ES-I3 (cell line): ENCODE measurements around the gene KCTD1.

Experiments used
- H3K36me3 ChIP-seq: 2 replicates; pipeline ENCODE4 v1.6.1; 2013; ENCODE audit warnings: mild to moderate bottlenecking, low read length, control low read depth, moderate library complexity; ENCODE audit not compliant: insufficient read depth
- H3K4me1 ChIP-seq: 2 replicates; pipeline ENCODE4 v1.6.1; 2013; ENCODE audit warnings: mild to moderate bottlenecking, control low read depth, low read length; ENCODE audit not compliant: insufficient read depth
- H3K9ac ChIP-seq: 2 replicates; pipeline ENCODE4 v1.6.1; 2013; ENCODE audit warnings: low read depth, mild to moderate bottlenecking, low read length, moderate library complexity
- H3K9me3 ChIP-seq: 2 replicates; pipeline ENCODE4 v1.6.1; 2013; ENCODE audit warnings: mild to moderate bottlenecking, low read length, moderate library complexity; ENCODE audit not compliant: control insufficient read depth, insufficient read depth

KCTD1 gene

DNA sequence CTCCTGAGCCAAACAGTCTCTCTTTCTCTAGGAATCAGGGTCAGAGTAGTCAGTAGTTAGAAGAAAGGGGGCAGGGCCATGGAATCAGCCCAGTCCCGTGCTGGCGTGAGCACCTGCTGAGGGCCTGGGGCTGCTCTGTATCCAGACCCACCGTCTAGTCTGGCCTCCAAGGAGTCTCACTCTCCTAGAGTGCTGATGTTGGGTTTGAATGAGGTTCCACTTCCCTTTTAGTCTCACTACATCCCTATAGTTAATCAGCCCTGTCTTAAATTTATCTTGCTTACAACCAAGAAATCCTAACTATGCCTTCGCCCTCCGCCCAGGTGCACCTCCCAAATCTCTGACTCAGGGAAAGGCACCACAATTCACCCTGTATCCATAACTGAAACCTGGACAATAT lies 13.4 kb upstream of the KCTD1 start:
- no peak overlapping the region for H3K9ac ChIP-seq
- H3K36me3 ChIP-seq: no peaks in the 10 kb centered on the region
- no peaks in the 10 kb centered on the region for H3K9me3 ChIP-seq
- no peaks in the 10 kb centered on the region; the same call in 1 of the 2 replicates for H3K4me1 ChIP-seq

DNA sequence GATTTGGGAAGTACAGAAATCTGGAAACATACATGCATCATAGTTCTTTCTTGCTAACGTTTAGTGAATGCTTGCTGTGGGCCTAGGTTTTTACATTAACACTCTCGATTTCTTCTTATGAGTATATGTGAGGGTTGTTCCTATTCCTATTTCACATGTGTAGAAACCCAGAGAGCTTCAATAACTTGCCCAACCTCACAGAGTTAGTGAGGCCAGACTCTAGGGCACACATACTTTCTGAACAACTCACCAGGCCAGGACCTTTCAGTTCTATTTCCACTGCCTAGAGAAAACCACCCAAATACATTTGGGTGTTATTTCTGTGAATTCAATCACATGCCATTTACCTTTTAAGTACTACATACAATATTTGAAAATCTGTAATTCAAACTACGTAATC lies 8.2 kb upstream of the KCTD1 start:
- Histone ChIP-seq H3K9ac (no peak overlapping the region), H3K9me3 (no peaks in the 10 kb centered on the region), H3K4me1 (no peaks in the 10 kb centered on the region), H3K36me3 (no peaks in the 10 kb centered on the region)

DNA sequence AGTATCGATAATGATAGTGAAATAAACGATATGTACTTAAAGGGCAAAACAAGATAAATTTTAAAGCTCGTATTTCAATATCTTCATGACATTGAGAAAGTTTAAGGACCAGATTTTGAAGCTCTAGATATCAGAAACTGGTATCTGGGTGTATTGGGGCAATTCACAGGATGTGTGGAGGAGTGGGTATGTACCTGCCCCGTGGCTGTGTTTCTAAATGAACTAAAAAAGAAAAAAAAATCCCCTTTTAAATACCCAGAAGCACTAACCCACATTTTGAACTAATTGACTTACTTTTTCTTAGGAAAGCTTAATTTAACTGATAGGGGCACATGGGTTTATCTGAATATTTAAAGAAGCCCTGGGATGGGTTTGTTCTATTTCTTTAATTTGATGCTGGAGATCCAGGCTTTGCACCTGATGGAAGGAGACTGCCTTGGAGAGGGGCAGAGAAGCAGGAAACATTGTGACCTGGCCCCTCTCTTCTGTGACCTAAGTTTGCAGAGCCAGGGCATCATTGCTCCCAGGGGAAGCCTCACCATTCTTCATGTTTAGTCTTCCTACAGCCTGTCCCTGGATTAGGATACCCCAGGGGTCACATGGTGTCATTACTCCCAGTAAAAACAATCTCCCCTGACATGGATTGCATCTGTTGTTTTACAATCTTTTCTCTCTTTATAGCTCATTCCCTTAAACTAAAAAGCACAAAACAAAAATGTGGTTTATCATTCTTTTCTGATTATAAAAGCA lies 7.6 kb upstream of the KCTD1 start:
- Histone ChIP-seq H3K4me1 (no peaks in the 10 kb centered on the region), H3K36me3 (no peaks in the 10 kb centered on the region), H3K9ac (no peak overlapping the region), H3K9me3 (no peaks in the 10 kb centered on the region)

DNA sequence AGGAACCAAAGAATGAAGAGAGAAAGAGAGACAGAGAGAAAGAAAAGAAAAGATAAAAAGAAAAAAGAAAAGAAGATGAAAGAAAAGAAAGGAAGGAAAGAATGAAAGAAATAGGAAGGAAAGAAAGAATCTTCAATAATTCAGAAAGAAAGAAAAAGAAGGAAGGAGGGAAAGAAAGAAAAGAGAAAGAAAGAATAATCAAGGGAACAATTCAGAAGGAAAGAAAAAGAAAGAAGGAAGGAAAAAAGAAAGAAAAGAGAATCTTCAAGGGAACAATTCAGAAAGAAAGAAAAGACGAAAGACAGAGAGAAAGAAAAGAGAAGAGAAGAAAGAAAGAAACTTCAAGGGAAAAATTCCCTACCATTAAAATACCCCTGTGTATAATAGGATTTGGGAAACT lies 5.6 kb upstream of the KCTD1 start:
- H3K36me3 ChIP-seq: no peaks in the 10 kb centered on the region
- H3K4me1 ChIP-seq: no peaks in the 10 kb centered on the region
- no peaks in the 10 kb centered on the region for H3K9me3 ChIP-seq
- no peak overlapping the region for H3K9ac ChIP-seq

DNA sequence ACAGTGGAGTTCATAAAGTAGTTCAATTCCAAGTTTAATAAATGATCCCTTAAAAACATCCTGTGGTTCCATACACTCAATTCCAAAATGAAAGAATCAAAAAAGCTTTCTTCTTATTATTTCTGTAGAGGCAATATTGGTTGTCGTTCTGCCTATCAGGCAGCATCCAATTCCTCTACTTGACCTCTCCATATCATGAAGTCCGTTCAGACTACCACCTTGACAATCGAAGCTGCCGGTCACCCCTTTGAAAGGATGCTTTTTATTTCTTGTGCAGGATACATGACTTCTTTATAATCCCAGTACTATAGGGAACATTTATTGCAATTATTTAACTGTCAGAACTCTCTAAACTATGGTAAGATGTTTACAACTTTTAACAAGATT lies 3.3 kb upstream of the KCTD1 start:
- H3K9me3 ChIP-seq: no peaks in the 10 kb centered on the region
- H3K9ac ChIP-seq: 0 out of 2 replicates have a peak overlapping the region, but pooled peaks have one; percentile 62
- no peaks in the 10 kb centered on the region for H3K4me1 ChIP-seq
- no peaks in the 10 kb centered on the region for H3K36me3 ChIP-seq

DNA sequence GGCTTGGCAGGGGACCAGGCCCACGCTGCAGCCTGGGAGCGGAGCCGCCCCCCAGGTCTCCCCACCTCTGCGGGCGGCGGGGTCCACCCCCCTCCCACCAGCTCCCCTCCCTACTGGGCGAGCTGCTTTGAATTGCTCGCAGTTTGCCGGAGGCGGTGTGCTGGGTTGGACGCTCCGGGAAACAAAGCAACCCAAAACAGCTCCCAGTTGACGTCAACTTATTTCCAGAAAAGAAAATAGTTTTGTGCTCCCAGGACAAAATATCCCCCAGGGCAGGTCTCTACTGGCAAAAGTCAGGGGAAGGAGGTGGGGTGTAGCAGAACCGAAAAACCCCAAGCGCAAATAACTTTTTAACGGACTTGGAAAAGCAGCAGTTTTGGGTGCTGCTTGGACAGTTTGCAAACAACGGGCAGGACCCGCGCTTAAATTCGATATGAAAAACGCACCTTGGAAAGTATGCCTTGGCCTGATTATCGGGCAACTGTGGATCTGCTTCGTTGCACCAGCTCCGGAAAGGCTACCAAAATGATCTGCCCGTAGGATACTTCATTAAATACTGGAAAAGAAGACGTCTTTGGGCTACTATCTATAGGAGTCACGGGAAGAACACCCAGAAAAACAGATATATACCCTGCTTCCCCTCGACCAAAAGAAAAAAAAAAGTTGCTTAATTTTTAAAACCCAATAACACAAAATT lies 2.8 kb upstream of the KCTD1 start:
- no peaks in the 10 kb centered on the region for H3K36me3 ChIP-seq
- H3K4me1 ChIP-seq: 0 out of 2 replicates have a peak, but pooled peaks cover 2% of the 10 kb centered on the region
- H3K9me3 ChIP-seq: no peaks in the 10 kb centered on the region
- peak overlapping the region; percentile 62 for H3K9ac ChIP-seq

DNA sequence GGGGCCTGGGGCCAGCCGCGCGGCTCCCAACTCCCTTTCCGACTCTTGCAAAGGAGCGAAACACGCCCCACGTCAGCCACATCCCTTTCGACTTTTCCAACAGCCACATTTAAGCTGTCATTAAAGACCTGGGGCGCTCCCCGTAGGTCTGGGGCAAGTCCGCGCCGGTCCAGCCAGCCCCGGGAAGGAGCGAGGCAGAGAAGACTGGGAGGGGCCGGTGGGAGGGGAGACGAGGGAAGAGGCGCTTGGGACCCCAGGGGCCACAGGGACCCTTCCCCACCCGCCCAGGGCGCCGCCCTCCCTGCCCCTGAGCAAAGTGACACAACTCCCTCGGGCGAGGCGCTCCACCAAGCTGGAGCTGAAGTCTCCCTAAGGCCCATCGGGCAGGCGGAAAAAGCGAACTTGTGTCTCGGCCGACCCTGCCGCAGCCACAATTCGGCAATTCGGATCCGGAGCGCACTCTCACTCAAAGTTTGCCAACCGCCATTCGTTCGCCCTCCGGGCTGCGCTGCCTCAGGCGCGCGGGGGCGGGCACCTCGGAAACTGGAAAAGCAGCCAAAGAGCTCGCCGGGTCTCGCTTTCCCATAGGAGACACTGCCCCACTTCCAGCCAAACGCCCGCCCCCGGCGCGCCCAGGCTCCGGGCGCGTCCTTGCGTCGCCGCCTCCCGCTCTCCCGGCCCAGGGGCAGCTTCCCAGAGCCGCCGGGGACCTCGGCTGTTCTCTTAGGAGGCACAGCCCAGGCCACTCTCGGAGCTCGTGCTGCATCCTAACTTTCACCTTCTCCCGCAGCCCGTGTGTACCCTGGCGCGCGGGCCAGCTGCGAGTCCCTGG lies 1.1 kb upstream of the KCTD1 start:
- H3K9me3 ChIP-seq: no peaks in the 10 kb centered on the region
- H3K4me1 ChIP-seq: 0 out of 2 replicates have a peak, but pooled peaks cover 3% of the 10 kb centered on the region
- H3K9ac ChIP-seq: peak overlapping the region; percentile 62
- H3K36me3 ChIP-seq: no peaks in the 10 kb centered on the region

DNA sequence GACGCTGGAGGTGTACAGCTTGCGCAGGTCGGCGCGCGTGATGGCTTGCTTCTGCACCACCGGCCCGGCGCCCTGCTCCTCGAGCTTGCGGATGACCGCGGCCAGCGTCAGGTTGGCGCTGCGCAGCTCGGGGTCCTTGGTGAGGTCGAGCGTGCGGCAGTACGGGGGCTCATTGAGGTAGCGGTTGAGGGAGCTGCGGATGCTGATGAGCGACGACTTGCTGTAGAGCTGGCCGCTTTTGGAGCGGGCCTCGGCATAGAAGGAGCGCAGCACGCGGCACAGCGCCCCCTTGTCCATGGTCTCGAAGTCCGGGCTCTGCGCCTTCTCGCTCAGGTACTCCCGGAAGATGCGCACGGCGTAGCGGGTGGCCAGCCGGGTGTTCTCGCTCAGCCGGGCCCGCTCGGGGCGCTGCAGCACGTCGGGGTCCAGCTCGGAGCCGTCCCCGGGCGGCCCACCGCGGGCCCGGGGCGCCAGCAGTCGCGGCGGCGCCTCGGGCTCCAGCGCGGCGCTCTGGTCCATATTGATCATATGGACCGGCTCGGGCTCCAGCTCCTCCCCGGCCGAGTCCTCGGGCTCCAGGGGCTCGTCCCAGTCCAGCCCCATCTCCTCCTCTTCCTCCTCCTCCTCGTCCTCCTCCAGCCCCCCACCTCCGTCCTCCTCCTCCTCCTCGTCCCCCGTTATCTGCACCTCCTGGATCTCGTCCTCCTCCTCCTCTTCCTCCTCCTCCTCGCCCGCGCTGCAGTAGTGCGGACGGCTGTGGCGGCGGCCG lies 523 bp downstream of the KCTD1 start:
- Histone ChIP-seq H3K9ac (peak overlapping the region; percentile 62; the same call in 1 of the 2 replicates), H3K9me3 (no peaks in the 10 kb centered on the region), H3K4me1 (0 out of 2 replicates have a peak, but pooled peaks cover 3% of the 10 kb centered on the region), H3K36me3 (no peaks in the 10 kb centered on the region)

DNA sequence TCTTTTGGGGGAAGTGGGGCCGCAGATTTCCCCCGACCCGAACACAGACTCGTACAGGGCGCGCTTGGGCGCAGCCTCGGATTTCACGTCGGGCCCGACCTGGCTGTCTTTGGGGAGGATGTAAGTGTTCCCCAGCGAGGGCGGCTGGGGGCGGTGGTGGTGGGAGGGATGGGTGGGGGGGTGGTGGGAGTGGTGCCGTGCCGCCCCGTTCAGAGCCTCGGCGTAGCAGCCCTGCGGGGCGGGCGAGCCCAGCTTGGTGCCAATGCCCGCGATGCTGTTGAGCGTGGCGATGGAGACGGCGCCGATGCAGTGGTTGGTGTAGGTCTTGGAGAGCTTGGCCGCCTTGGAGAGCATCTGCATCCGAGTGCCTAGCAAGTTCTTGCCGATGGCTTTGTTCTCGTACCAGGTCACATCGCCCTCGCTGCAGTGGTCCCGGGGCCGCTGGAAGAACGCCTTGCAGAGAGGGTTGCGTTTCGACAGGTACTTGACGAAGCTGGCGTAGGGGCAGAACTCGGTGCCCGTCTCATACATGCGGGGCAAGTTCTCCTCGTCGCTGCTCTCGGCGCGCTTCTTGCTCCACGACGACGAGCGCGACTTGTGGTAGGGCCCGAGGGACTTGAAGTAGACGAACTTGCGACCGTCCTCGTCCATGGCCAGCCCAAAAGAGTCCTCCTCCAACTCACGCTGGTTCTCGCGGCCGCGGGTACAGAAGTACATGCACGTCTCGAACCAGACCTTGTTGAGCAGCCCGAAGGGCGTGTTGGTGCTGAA lies 1.3 kb downstream of the KCTD1 start:
- Histone ChIP-seq H3K4me1 (0 out of 2 replicates have a peak, but pooled peaks cover 3% of the 10 kb centered on the region), H3K36me3 (no peaks in the 10 kb centered on the region), H3K9me3 (no peaks in the 10 kb centered on the region), H3K9ac (peak overlapping the region; percentile 62; the same call in 1 of the 2 replicates)

DNA sequence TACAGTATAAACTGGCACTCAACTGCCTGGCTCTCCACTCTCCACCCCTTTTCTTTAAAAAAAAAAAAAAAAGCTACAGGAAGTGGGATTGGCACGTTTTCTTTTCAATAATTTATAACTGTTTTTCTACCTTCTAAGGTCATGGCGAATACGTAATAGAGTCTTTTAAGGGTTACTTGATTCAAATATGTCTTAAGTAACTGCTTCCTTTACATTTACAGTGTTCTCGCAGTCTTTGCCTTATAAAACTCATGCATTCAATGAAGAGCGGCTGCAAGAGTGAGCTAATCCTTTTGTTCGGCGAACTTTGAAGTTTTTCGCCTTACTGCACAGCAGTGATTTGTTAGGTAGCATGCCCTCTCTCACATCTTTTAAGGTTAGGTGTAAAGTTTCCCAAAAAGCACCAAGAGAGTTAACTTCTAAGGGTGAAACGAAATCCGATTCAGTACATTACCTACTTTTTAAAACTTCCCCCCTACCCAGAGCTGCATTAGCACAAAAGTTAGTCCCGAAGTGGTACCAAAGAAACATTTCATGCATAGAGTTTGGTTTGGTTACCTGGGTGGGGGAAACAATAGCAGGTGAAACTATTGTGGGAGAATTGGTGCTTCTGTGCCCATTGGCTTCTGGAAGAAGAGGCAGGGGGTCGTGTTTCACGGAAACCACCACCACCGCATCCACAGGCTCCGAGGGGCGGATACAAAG lies 2.0 kb downstream of the KCTD1 start:
- Histone ChIP-seq H3K4me1 (0 out of 2 replicates have a peak, but pooled peaks cover 3% of the 10 kb centered on the region), H3K36me3 (no peaks in the 10 kb centered on the region), H3K9ac (peak overlapping the region; percentile 37), H3K9me3 (no peaks in the 10 kb centered on the region)

DNA sequence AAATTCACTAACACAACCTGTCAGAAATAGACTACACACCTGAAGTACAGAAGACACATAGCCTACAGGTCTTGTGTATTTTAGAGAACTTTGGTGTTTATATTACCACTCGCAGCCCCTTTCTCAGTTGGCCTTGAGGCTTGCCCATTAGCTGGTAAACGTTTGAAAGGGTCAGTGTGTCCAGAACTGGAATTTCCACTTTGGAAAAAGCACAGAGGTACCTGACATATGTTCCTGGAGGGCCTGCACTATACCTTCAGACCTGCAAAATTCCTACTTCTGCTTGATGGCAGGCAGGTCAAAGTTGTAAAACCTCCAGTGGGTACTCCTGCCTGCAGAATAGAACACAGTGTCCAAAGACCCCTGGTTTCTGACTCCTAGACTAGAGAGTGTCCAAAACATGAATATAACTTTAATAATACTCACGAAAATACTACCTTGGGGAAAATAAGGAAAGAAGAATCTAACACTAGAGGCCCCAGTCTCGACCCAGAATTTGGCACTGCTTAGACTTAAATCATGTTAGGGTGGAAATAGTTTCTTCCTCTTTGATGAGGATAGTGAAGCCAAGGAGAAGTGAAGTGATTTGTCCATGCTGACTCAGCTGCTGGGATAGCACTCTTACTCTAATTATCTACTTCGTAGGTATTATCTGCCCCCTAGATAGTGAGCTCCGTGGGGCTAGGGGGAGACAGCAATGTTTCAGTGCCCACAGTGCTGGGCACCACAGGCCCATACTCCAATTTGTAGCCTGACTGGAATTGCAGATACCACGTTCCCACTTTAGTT lies 2.8 kb downstream of the KCTD1 start:
- Histone ChIP-seq H3K36me3 (no peaks in the 10 kb centered on the region), H3K4me1 (0 out of 2 replicates have a peak, but pooled peaks cover 3% of the 10 kb centered on the region), H3K9ac (peak overlapping the region; percentile 37; the same call in 1 of the 2 replicates), H3K9me3 (no peaks in the 10 kb centered on the region)

DNA sequence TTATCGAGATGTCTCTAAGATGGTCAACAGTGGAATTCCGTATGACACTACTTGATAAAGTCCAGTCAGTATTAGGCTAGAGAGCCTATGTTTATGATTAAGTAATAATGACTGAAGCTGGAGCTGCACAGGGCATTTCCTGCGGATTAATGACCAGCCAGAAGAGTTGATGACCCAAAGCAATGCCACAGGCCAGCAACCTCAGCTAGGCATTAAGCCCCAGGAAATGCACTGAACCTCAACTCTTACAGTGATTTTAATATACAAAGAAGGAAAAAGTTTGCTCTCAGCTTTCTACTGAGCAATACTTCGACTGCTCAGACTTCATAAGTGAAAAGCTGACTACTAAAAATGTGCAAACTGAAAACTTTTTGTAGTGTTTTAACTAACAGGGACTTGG lies 3.9 kb downstream of the KCTD1 start:
- H3K9ac ChIP-seq: no peak overlapping the region
- no peaks in the 10 kb centered on the region for H3K9me3 ChIP-seq
- H3K4me1 ChIP-seq: peaks cover 3% of the 10 kb centered on the region; the same call in 1 of the 2 replicates
- H3K36me3 ChIP-seq: no peaks in the 10 kb centered on the region
